Embryonic facial prominence (tissue), 1 donor: ENCODE results near the gene DENND1C.
"Not testable (repeated sequence)": the region's sequence is repeated elsewhere in the genome, so short reads cannot be mapped to it uniquely, and the experiment has no call there.

Experiments used
- DNase-seq: peaks from one replicate; pipeline ENCODE4 v3.0.0-alpha.2; 2016; ENCODE audit errors: extremely low spot score

DENND1C gene

GRCh38 chr19:6508028-6508771 lies 26.6 kb upstream of the DENND1C start:
- DNase-seq: not testable (repeated sequence)

- no peak for DNase-seq
Observed at GRCh38 chr19:6503407-6504201, 22.0 kb upstream of the DENND1C start.

GRCh38 chr19:6501740-6502648 lies 20.4 kb upstream of the DENND1C start, which contains the start of gene TUBB4A:
TSS of gene TUBB4A (minus strand) at chr19:6502309. CDS start at chr19:6502212, 97 bp downstream.
- DNase-seq: no peak

- DNase-seq: no peak
Observed at GRCh38 chr19:6500837-6501739, 19.5 kb upstream of the DENND1C start.

DNA sequence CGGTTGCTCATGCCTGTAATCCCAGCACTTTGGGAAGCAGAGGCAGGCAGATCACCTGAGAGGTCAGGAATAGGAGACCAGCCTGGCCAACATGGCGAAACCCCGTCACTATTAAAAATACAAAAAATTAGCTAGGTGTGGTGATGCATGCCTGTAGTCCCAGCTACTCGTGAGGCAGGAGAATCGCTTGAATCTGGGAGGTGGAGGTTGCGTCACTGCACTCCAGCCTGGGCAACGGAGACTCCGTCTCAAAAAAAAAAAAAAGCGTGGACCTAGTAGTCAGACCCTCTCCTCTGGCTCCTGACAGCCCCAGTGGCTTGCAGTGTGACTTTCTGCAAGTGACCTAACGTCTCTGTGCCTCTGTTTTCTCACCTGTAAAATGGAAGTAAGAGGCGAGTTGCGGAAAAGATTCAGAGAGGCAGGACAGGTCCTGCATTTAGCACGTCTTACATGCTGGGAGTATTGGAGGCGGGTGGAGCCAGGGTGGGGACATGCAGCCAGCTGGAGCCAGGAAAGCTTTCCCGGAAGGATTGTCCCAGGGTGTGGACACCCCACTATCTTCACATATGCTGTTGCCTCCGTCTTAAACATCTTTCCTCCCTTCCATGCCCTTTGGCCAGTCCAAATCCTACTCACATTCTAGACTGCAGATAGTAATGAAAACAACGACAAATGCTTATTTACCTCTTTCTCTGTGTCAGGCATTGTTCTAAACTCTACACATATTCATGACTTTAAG lies 17.6 kb upstream of the DENND1C start:
- no peak for DNase-seq

DNA sequence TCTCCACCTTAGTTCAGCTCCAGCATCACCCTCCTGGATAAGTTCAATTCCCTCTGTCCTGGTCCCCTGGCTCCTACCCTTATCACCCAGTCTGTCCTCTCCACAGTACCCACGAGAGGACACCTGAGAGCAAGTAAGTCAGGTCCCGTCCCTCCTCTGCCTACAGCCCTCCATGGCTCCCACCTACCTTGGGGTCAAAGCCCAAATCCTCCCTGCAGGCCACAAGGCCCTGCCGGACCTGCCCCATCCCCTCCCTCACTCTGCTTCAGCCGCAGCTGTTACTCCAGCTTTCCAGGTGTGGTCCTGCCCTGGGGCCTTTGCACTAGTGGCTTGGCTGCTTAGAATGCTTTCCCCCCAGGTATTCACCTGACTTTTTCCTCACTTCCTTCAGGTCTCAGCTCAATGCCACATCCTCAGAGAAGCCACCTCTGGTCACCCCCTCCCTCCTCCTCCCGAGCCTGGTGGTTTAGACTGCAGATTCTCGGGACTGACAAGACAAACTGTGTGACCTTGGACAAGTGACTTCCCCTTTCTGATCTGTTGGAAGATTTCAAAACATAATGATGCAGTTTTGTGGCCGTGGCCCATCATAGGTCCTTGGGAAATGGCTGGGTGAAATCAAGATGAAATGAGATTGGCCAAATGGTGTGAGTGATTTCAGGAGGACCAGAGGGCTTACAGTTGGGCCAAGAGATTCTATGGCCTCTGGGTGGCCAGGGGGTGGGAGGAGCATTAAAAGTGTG lies 16.9 kb upstream of the DENND1C start:
- DNase-seq: no peak

DNA sequence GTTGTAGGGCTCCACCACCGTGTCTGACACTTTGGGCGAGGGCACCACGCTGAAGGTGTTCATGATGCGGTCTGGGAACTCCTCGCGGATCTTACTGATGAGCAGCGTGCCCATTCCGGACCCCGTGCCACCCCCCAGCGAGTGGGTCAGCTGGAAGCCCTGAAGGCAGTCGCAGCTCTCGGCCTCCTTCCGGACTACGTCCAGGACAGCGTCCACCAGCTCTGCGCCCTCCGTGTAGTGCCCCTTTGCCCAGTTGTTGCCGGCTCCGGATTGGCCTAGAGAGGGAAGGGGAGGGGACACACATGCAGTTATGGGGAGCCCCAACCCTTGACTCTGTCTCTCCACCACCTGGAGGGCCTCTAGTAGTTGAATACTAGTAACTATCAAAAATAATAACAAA lies 14.4 kb upstream of the DENND1C start:
- DNase-seq: no peak

- no peak for DNase-seq
Observed at GRCh38 chr19:6494438-6495036, 12.9 kb upstream of the DENND1C start.

- no peak for DNase-seq
Observed at GRCh38 chr19:6491802-6492592, 10.4 kb upstream of the DENND1C start.

DNA sequence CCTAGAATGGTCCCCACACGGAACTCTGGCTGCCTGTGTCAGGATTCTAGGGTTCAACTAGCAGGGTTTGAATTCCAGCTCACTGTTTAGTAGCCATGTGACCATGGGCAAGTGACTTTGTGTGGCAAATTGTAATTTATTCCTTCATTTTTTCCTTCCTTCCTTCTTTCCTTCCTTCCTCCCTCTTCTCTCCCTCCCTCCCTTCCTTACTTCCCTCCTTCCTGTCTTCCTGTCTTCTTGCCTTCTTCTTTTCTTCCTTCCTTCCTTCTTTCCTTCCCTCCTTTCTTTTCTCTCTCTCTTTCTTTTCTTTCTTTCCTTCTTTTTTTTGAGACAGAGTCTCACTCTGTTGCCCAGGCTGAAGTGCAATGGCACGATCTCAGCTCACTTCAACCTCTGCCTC lies 8.5 kb upstream of the DENND1C start:
- DNase-seq: no peak

DNA sequence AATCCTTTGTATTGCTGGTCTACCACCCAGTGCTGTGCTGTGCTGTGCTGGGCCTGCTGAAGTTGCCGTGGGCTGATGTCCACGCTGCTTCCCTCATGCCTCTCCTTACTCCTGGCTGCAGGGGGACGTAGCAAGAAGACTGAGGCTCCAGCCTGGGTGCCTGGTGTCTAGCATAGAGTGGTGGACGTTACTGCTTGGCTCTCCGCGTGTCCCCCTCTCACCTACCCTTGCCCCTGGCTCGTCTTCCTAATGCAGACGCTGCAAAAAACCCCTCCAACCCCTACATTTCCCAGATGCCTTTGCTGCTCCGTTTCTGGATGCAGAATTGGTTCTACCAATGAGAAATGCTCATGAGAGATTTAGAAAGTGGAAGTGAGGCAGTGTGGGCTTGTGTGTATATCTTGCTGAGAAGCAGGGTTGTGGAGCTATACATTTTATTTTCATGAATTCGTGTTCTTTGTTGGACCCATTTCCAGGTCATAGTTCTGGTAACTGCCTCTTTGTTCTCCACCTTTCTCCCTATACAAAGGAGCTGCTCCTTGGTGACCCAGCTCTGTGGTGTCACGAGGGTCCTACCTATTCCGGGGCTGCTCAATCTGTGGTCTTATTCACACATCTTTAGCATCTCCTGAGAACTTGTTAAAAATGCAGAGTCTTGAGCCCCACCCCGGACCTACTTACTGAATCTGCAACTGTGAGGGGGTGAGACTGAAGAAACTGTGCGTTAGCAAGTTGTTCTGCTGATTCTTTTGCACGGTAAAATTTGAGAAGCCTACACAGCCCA lies 7.9 kb upstream of the DENND1C start:
- DNase-seq: no peak

DNA sequence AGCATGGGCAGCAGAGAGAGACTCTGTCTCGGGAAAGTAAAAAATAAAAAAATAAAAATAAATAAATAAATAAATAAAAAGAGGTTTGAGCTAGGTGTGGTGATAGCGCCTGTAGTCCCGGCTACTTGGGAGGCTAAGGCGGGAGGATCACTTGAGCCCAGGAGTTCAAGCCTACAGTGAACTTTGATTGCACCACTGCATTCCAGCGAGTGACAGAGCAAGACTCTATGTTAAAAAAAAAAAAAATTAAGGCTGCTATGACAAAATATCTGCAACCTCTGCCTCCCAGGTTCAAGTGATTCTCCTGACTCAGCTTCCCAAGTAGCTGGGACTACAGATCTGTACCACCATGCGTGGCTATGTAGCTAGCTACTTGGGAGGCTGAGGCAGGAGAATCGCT lies 3.2 kb upstream of the DENND1C start:
- DNase-seq: no peak

DNA sequence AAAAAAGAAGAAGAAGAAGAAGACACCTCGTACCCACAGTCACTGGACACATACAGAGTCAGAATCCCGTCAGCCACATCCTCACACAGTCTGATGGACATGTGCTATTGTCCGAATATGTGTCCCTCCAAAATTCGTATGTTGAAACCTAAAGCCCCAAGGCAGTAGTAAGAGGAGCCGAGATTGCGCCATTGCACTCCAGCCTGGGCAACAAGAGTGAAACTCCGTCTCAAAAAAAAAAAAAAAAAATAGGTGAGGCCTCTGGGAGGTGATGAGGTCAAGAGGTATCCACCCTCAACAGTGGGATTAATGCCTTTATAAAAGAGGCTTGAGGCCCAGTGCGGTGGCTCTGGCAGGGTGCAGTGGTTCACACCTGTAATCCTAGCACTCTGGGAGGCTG lies 2.6 kb upstream of the DENND1C start:
- DNase-seq: no peak

- DNase-seq: no peak
Observed at GRCh38 chr19:6483235-6483634, 1.6 kb upstream of the DENND1C start.

DNA sequence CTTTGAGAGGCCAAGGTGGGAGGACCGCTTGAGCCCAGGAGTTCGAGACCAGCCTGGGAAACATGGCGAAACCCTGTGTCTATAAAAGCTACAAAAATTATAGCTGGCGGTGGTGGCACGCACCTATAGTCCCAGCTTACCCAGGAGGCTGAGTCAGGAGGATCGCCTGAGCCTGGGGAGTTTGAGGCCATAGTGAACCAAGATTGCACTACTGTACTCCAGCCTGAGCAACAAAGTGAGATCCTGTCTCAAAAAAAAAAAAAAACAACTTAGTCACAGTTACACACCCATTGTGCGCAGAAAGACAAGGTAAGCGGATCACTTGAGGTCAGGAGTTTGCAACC lies 728 bp upstream of the DENND1C start:
- DNase-seq: no peak

- DNase-seq: no peak
Observed at GRCh38 chr19:6480848-6481415, 655 bp downstream of the DENND1C start.

GRCh38 chr19:6479836-6480398 lies 1.7 kb downstream of the DENND1C start:
- no peak for DNase-seq
